Neural progenitor cell (in vitro differentiated cells): ENCODE data around the gene OPHN1. TPM values are rescaled to one million over a fixed set of nuclear protein-coding genes. Genes with fewer than 3 reads are reported as not detected.
"Not testable (repeated sequence)": the region's sequence is repeated elsewhere in the genome, so short reads cannot be mapped to it uniquely, and the experiment has no call there.

Source experiments
- DNase-seq: peaks from one replicate; pipeline ENCODE4 v3.0.0-alpha.2; 2016; ENCODE audit warnings: low spot score
- H2AFZ ChIP-seq: fragments of 200-600 bp; sonication (generic); replicated peaks from 2 replicates; pipeline ENCODE4 v1.6.1; 2016; ENCODE audit warnings: antibody characterized with exemption
- H3F3A ChIP-seq: fragments of 200-600 bp; sonication (generic); 2 replicates; pipeline ENCODE4 v1.6.1; 2016; ENCODE audit warnings: antibody characterized with exemption, low read depth
- H3K27ac ChIP-seq: fragments of 200-600 bp; sonication (generic); 2 replicates; pipeline ENCODE4 v1.5.1; 2016; ENCODE audit warnings: mild to moderate bottlenecking
- H3K27me3 ChIP-seq: fragments of 200-600 bp; sonication (generic); 2 replicates; pipeline ENCODE4 v1.6.1; 2016; ENCODE audit warnings: mild to moderate bottlenecking, moderate library complexity
- H3K36me3 ChIP-seq: fragments of 200-600 bp; sonication (generic); 2 replicates; pipeline ENCODE4 v1.5.1; 2016
- H3K4me1 ChIP-seq: fragments of 200-600 bp; sonication (generic); 2 replicates; pipeline ENCODE4 v1.6.1; 2016; ENCODE audit warnings: mixed run types
- H3K4me2 ChIP-seq: fragments of 200-600 bp; sonication (generic); 2 replicates; pipeline ENCODE4 v1.6.1; 2016
- H3K4me3 ChIP-seq: fragments of 200-600 bp; sonication (generic); 2 replicates; pipeline ENCODE4 v1.5.1; 2016
- H3K79me2 ChIP-seq: fragments of 200-600 bp; sonication (generic); 2 replicates; pipeline ENCODE4 v1.6.1; 2016; ENCODE audit warnings: low read depth
- H3K9ac ChIP-seq: fragments of 200-600 bp; sonication (generic); 2 replicates; pipeline ENCODE4 v1.6.1; 2016
- H3K9me3 ChIP-seq: fragments of 200-600 bp; sonication (generic); 2 replicates; pipeline ENCODE4 v1.5.1; 2016; ENCODE audit warnings: low read depth
- H4K20me1 ChIP-seq: fragments of 200-600 bp; sonication (generic); 2 replicates; pipeline ENCODE4 v1.6.1; 2016; ENCODE audit warnings: low read depth
- H3K27ac Mint-ChIP-seq: 3 replicates; pipeline ENCODE4 v1.8.0; 2021; ENCODE audit warnings: mixed read lengths
- H3K27me3 Mint-ChIP-seq: 2 replicates; pipeline ENCODE4 v1.8.0; 2022; ENCODE audit warnings: low read depth, mild to moderate bottlenecking, inconsistent platforms, moderate library complexity, mixed read lengths; ENCODE audit not compliant: insufficient read depth
- H3K36me3 Mint-ChIP-seq: 3 replicates; pipeline ENCODE4 v1.8.0; 2021; ENCODE audit warnings: mixed read lengths
- H3K4me1 Mint-ChIP-seq: 3 replicates; pipeline ENCODE4 v1.8.0; 2021; ENCODE audit warnings: mixed read lengths
- H3K4me3 Mint-ChIP-seq: 3 replicates; pipeline ENCODE4 v1.8.0; 2021; ENCODE audit warnings: mild to moderate bottlenecking, moderate library complexity, mixed read lengths
- H3K9me3 Mint-ChIP-seq: 3 replicates; pipeline ENCODE4 v1.8.0; 2020; ENCODE audit warnings: mixed read lengths
- EZH2 ChIP-seq: fragments of 200-600 bp; sonication (generic); IDR thresholded peaks from 2 replicates; pipeline ENCODE4 v1.6.1; 2017; ENCODE audit warnings: antibody characterized with exemption, mild to moderate bottlenecking, moderate library complexity
- EZH2phosphoT487 ChIP-seq: fragments of 200-600 bp; sonication (generic); IDR thresholded peaks from 2 replicates; pipeline ENCODE4 v1.6.1; 2017; ENCODE audit warnings: antibody characterized with exemption
- total RNA-seq: library from RNA; depleted of rRNA; stranded (reverse); fragments of >200 nt; gene quantifications from 2 replicates; pipeline ENCODE4 v1.2.3, GENCODE V29; 2015; ENCODE audit warnings: low replicate concordance
- TF ChIP-seq, protein P1 (sequence below): fragments of 200-600 bp; sonication (generic); IDR thresholded peaks from 2 replicates; pipeline ENCODE4 v1.5.1; 2017; ENCODE audit warnings: antibody characterized with exemption, mild to moderate bottlenecking

OPHN1 gene
- total RNA-seq, 1 donor from 2014 or later, result 4.5 TPM

DNA sequence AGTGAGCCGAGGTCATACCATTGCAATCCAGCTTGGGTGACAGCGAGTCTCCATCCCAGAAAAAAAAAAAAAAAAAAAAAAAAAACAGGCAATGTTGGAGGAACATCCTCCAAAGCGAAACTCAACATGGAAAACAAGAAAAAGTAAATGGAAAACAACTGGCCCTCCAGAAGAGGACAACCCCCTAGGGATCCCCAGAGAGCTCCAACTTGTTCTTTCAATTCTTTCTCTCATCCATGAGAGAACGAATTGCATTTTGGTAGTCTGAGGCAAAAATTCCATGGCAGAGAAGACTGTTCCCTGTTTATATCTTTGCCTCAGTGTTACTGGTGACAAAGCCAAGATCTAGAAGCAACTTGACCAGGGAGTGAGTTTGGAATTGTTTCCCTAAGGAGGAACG is 49.8 kb downstream of the OPHN1 start:
- TF ChIP-seq EZH2phosphoT487 (no peak), EZH2 (no peak)
- TF ChIP-seq, protein P1, sequence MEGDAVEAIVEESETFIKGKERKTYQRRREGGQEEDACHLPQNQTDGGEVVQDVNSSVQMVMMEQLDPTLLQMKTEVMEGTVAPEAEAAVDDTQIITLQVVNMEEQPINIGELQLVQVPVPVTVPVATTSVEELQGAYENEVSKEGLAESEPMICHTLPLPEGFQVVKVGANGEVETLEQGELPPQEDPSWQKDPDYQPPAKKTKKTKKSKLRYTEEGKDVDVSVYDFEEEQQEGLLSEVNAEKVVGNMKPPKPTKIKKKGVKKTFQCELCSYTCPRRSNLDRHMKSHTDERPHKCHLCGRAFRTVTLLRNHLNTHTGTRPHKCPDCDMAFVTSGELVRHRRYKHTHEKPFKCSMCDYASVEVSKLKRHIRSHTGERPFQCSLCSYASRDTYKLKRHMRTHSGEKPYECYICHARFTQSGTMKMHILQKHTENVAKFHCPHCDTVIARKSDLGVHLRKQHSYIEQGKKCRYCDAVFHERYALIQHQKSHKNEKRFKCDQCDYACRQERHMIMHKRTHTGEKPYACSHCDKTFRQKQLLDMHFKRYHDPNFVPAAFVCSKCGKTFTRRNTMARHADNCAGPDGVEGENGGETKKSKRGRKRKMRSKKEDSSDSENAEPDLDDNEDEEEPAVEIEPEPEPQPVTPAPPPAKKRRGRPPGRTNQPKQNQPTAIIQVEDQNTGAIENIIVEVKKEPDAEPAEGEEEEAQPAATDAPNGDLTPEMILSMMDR, result no peak
- Mint-ChIP-seq H3K4me3 (no peak overlapping the region), H3K27ac (no peak overlapping the region), H3K27me3 (no peaks in the 10 kb centered on the region), H3K36me3 (no peaks in the 10 kb centered on the region), H3K4me1 (no peaks in the 10 kb centered on the region), H3K9me3 (no peaks in the 10 kb centered on the region)
- H3K27ac ChIP-seq, result no peak overlapping the region
- DNase-seq, result no peak
- no peak overlapping the region for H3K4me2 ChIP-seq
- no peaks in the 10 kb centered on the region for H3K36me3 ChIP-seq
- H3K9me3 ChIP-seq, result no peaks in the 10 kb centered on the region
- H3K79me2 ChIP-seq, result no peaks in the 10 kb centered on the region
- no peak overlapping the region for H2AFZ ChIP-seq
- no peaks in the 10 kb centered on the region for H3K27me3 ChIP-seq
- H3K4me1 ChIP-seq, result no peaks in the 10 kb centered on the region
- H4K20me1 ChIP-seq, result no peaks in the 10 kb centered on the region
- H3F3A ChIP-seq, result no peaks in the 10 kb centered on the region
- no peak overlapping the region for H3K4me3 ChIP-seq
- H3K9ac ChIP-seq, result no peak overlapping the region

- H3K4me3 ChIP-seq, H3K9me3 Mint-ChIP-seq, H3K9me3 ChIP-seq, H4K20me1 ChIP-seq, H3K36me3 ChIP-seq, H3K4me1 Mint-ChIP-seq, H3K27ac ChIP-seq, H3K9ac ChIP-seq, H3K27me3 Mint-ChIP-seq, H3K4me2 ChIP-seq, H3K27ac Mint-ChIP-seq, H3K4me3 Mint-ChIP-seq, H3K27me3 ChIP-seq, H3K79me2 ChIP-seq, H3K36me3 Mint-ChIP-seq, DNase-seq, H3F3A ChIP-seq, H2AFZ ChIP-seq, H3K4me1 ChIP-seq: not testable (repeated sequence)
Observed at GRCh38 chrX:68377579-68377978, 55.7 kb downstream of the OPHN1 start.

GRCh38 chrX:68376373-68376772 is 56.9 kb downstream of the OPHN1 start:
- Histone ChIP-seq H3K4me1 (no peaks in the 10 kb centered on the region), H3F3A (no peaks in the 10 kb centered on the region), H3K27ac (no peak overlapping the region), H3K4me2 (no peak overlapping the region), H3K36me3 (no peaks in the 10 kb centered on the region), H3K79me2 (no peaks in the 10 kb centered on the region), H4K20me1 (no peaks in the 10 kb centered on the region), H3K27me3 (no peaks in the 10 kb centered on the region), H3K9me3 (no peaks in the 10 kb centered on the region), H3K9ac (no peak overlapping the region), H3K4me3 (no peak overlapping the region), H2AFZ (no peak overlapping the region)
- Mint-ChIP-seq H3K27ac (no peak overlapping the region), H3K4me3 (no peak overlapping the region), H3K9me3 (peaks cover 4% of the 10 kb centered on the region), H3K36me3 (no peaks in the 10 kb centered on the region), H3K27me3 (no peaks in the 10 kb centered on the region), H3K4me1 (no peaks in the 10 kb centered on the region)
- TF ChIP-seq EZH2, result no peak
- TF ChIP-seq, protein P1, result no peak
- TF ChIP-seq EZH2phosphoT487, result no peak
- DNase-seq, result no peak

DNA sequence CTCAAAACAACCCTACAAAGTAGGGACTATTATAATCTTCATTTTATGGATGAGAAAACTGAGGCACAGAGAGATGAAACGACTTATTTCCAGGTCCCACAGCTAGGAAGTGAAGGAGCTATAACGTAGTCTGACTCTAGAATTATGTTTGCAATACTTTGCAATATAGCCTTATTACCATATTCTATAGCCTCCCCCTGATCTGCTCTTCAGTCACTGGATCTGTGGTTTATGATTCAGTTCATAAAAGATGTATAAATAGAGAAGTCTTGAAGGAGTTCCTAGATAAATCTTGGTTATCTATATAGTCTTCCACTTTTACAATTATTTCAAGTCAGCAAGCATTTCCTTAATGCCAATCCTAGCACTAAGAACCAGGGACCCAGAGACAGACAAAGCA is 57.5 kb downstream of the OPHN1 start:
- Mint-ChIP-seq H3K27me3 (no peaks in the 10 kb centered on the region), H3K9me3 (peaks cover 4% of the 10 kb centered on the region), H3K27ac (no peak overlapping the region), H3K36me3 (no peaks in the 10 kb centered on the region), H3K4me1 (no peaks in the 10 kb centered on the region), H3K4me3 (no peak overlapping the region)
- H3K79me2 ChIP-seq, result no peaks in the 10 kb centered on the region
- H3F3A ChIP-seq, result no peaks in the 10 kb centered on the region
- H3K36me3 ChIP-seq, result no peaks in the 10 kb centered on the region
- no peak overlapping the region for H3K4me3 ChIP-seq
- H3K27ac ChIP-seq, result no peak overlapping the region
- DNase-seq, result no peak
- H4K20me1 ChIP-seq, result no peaks in the 10 kb centered on the region
- TF ChIP-seq, protein P1, result no peak
- no peak for TF ChIP-seq EZH2phosphoT487
- TF ChIP-seq EZH2, result no peak
- H3K27me3 ChIP-seq, result no peaks in the 10 kb centered on the region
- no peaks in the 10 kb centered on the region for H3K4me1 ChIP-seq
- H2AFZ ChIP-seq, result no peak overlapping the region
- H3K9me3 ChIP-seq, result no peaks in the 10 kb centered on the region
- H3K9ac ChIP-seq, result no peak overlapping the region
- no peak overlapping the region for H3K4me2 ChIP-seq
